Left colon (tissue), 2 donors: ENCODE measurements around the gene PRR14. TPM values are rescaled to one million over a fixed set of nuclear protein-coding genes. Genes with fewer than 3 reads are reported as not detected.

Experiments
- ATAC-seq: fragments of 200-7000 bp; cut with Tn5 transposase; one replicate; pipeline ENCODE4 v1.9.1; 2020; ENCODE audit warnings: mild to moderate bottlenecking, moderate library complexity
- DNase-seq, 2 donors: peaks; one replicate each; pipeline ENCODE4 v3.0.0-alpha.2; 2020
- intact Hi-C, 2 donors: fragments of 100-400 bp; cut with DNase I in 1 of 2; cut with micrococcal nuclease in 1 of 2; formaldehyde crosslinking; loops; one replicate each; pipeline versions ENCODE4 v1.11.2 to v1.14.0; 2022; cut with DNase I, micrococcal nuclease
- total RNA-seq, 2 donors: library from RNA; stranded (reverse); fragmentation: NEBNext Ultra II Directional; extraction: Animal tissue kit (Norgen Biotek cat#: 25700); gene quantifications; one replicate each; pipeline ENCODE4 v1.2.1, GENCODE V29; 2021
- donor health status: DM: no; HTN: no; CAD: no.
- donor health status: DM: yes; HTN: yes; CAD: no.

The PRR14 gene
- total RNA-seq, 2 donors from 2014 or later, result 47.6 to 51.0 TPM

DNA sequence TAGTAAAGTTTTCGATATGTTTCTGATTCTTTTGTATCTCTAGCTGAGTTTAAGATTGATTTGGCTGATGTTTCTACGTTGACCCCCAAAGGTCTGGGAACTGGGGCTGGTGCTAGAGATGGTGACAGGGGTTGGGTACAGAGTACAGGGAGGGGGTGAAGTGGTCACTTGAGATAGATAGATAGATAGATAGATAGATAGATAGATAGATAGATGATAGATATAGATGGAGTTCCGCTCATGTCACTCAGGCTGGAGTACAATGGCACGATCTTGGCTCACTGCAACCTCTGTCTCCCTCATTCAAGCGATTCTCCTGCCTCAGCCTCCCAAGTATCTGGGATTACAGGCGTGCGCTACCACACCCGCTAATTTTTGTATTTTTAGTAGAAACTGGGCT, 5.6 kb downstream of the PRR14 start:
- intact Hi-C loops, result no loop called here
- DNase-seq (no peak), ATAC-seq (no peak)

DNA sequence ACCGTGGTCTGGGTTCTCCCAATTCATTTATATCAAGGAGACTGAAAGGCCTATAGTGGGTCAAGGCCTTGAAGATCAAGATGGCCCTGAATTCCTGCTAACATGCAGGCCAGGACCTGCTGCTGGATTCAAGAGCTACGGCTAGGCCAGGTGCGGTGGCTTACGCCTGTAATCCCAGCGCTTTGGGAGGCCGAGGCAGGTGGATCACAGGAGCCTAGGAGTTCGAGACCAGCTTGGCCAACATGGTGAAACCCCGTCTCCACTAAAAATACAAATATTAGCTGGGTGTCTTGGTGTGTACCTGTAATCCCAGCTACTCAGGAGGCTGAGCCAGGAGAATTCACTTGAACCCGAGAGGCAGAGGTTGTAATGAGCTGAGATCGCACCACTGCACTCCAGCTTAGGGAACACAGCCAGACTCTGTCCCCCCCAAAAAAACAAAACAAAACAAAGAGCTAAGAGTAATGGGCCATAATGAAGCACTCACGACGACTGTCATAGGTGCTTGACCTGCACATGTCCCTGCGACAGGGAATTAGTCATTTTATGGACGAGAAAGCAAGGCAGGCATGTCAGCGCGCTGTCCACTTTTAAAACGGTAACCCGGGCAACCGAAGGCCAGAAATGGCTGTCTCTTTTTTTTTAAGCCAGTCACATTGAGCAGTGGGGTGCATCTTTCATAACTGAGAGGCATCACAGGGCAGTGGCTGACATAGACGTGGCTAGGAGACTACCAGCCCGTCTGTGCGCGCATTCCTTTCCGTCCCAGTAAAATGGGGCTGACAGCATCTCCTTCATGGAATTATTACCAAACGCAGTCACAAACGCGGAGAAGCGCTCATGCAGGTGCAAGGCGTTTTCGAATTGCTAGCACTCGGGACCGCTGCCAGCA, 6.5 kb downstream of the PRR14 start:
- ATAC-seq (no peak), DNase-seq (peak in 1 of 2 donors; percentile 38)
- intact Hi-C loops, result no loop called here

GRCh38 chr16:30657866-30658730, 7.3 kb downstream of the PRR14 start, which contains the start of gene FBRS:
TSS of gene FBRS (plus strand) at chr16:30658431. CDS start at chr16:30659519, 1,088 bp downstream.
- peak; percentile 72 for ATAC-seq
- peak; percentile 100 for DNase-seq
- intact Hi-C loops, result no loop called here

DNA sequence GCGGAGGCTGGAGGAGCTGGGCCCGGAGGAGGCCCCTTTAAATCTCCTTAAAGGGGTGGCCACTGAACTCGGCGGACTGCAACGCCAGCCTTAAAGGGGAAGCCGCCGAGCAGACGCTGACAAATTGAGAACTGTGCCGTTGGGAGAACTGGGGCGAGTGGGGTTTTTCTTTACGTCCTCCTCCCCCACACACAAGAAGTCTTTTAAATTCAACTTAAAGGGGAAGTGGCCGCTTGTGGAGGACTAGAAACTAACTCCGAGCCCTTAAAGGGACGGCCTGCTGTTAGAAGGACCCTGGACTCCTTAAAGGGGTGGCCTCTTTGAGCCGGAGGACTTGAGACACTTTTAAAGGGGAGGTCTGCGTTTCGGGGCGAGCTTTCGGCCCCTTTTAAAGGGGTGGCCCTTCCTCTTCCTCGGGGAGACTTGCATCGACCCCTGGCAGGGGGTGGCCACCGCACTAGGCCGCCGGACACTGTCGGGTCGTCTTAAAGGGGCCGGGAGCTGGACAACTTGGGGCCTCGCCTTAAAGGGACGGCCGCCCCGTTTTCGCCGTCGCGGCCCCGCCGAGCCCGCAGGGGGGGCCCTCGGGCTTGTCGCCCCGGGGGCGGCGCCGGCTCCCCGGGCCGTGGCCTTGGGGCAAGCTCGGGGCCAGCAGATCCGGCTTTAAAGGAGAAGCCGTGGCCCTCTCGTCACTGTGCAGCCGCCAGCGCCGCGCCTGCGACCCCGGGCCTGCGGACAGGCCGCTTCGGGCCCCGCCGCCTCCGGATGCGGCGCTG, 8.2 kb downstream of the PRR14 start:
- peak; percentile 38 for ATAC-seq
- peak; percentile 78 to 86 for DNase-seq
- intact Hi-C loops, result no loop called here

DNA sequence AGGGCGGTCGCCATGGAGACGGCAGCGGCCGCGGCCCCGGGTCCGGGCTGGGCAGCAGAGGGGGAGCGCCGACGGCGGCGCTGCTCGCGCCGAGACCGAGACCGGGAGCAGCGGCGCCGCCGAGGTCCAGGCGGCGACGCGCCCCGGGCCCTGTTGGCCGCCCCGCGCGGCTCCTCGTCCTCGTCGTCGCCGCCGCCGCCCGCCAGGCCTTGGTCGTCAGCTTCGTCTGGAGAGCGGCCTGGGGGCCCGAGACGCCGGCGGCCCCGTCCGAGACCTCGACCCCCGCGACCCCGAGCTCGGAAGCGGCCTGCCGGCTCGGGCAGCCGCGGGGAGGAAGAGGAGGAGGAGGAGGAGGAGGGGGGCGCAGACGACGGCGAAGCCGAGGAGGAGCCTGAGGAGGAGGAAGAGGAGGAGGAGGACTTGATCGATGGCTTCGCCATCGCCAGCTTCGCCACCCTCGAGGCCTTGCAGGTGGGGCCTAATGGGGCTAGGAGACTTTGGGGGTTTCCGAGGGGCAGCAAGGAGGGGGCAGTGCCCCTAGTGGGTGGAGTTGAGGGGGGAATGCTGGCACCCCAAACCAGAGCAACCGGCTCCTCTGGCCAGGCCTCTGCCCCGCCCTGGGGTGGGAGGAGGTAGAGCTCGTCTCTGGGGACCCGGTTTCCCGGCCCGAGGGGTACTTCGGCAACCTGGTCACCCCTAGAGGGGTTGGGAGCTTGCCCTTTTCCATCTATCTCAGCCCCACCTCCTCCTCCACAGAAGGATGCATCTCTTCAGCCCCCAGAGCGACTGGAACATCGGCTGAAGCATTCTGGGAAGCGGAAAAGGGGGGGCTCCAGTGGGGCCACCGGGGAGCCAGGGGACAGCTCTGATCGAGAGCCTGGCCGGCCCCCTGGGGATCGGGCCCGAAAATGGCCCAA, 9.0 kb downstream of the PRR14 start:
- ATAC-seq (no peak), DNase-seq (peak; percentile 55 to 56)
- intact Hi-C loops, result no loop called here

DNA sequence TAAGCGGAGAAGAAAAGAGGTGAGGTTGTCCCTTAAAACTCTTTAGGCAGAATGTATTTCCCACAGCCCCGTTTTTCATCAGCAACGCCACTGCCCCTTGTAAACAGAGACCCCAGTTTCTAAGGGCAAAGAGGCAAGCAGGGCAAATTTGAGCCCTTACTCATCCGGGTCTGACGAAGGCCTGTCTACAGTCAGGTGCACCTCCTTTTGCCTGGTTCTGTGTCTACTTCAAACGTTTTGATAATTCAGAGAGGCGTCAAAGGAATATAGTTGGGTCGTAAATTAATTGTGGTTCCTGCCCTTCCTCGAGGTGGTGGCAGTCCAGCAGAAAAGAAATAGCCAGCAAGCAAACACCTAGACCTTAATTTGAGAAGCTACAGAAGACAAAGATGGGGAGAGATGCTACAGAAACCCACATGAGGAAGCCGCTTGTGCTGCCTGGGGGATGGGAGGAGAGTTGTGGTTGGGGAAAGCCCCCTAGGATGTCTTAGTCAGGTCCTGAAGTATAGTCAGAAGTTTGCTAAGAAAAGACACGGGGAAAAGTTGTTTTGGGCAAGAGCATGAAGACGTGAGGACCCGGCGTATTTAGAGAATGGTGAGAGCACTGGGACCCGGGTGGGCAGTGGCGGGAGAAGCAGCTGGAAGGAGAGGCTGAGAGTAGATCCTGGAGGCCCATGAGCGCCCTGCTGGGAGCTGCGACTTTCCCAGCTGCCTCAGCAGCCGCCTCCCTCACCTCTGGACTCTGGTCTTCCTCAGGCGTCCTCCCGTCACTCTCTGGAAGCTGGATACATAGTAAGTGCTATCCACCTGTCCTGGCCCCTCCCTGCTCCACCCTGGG, 9.9 kb downstream of the PRR14 start:
- intact Hi-C loops, result no loop called here
- peak; percentile 41 for ATAC-seq
- DNase-seq, result peak; percentile 84 to 85

GRCh38 chr16:30662449-30662848, 11.7 kb downstream of the PRR14 start:
- ATAC-seq (no peak), DNase-seq (no peak)
- intact Hi-C loops, result no loop called here

GRCh38 chr16:30663038-30663437, 12.3 kb downstream of the PRR14 start:
- no peak for DNase-seq
- ATAC-seq, result no peak
- intact Hi-C loops, result no loop called here

DNA sequence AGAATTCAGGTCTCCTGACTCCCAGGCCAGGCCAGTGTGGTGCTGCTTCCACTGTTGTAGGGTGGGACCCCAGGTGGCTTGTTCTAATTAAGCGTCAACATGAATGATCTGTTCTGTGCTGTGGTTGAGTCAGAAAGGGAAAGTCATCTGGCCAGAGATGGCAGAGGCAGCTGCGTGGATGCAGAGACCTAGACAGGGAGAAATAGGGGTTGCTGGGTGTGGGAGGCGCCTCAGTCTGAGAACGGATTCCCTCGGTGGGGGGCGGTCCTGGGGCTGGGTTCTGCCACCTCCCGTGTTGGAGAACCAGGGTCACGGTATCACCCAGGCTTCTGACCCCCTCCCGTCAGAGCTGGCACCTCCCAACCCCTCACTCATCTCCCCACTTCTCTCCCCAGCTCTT, 13.1 kb downstream of the PRR14 start:
- ATAC-seq, result no peak
- no peak for DNase-seq
- intact Hi-C loops, result no loop called here

DNA sequence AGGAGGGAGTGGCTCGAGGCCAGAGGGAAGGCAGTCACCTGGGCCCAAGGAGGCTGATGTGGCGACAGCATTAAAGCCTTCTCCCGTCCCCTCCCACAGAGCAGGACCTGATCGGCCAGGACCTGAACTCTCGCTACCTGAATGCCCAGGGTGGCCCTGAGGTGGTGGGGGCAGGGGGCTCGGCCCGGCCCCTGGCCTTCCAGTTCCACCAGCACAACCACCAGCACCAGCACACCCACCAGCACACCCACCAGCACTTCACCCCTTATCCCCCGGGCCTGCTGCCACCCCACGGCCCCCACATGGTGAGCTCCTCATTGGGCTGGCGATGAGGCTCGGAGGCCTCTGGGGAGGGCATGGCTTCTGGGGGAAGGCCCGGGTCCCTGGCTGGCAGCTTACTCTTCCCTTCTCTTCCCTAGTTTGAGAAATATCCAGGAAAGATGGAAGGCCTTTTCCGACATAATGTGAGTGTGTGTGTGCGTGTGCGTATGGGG, 13.9 kb downstream of the PRR14 start:
- intact Hi-C loops, result no loop called here
- ATAC-seq, result no peak

GRCh38 chr16:30665155-30665829, 14.5 kb downstream of the PRR14 start:
- no peak for ATAC-seq
- intact Hi-C loops, result no loop called here
- no peak for DNase-seq

More for the DNA sequence above, 13.9 kb downstream of the PRR14 start:
- no peak for DNase-seq

- intact Hi-C loops, result no loop called here
- DNase-seq, result no peak
- no peak for ATAC-seq
These were observed 15.1 kb downstream of the PRR14 start for GRCh38 chr16:30665830-30666190.

GRCh38 chr16:30666681-30667080, 15.9 kb downstream of the PRR14 start:
- ATAC-seq (no peak), DNase-seq (no peak)
- intact Hi-C loops, result no loop called here

GRCh38 chr16:30667361-30667905, 16.7 kb downstream of the PRR14 start:
- ATAC-seq, result no peak
- intact Hi-C loops, result no loop called here
- DNase-seq, result no peak

DNA sequence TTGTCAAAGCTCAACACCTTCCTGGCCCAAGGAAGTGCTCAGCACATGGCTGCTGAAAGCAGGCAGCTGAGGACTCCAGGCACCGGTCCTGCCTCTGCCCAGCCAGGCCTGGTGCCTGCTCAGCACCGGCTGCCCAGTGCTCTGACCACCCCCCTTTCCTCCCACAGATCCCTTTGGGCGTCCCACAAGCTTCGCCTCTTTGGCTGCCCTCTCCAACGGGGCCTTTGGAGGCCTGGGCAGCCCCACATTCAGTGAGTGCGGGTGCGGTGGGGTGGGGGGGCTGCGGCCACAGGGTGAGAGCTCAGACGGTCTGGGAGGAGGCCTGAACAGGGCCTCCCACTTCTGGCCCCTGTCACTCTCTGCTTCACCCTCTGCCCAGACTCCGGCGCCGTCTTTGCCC, 17.6 kb downstream of the PRR14 start:
- intact Hi-C loops, result no loop called here
- no peak for DNase-seq
- ATAC-seq, result no peak
